Choroid plexus epithelial cell (primary cell): ENCODE results near the gene GRAMD1B.
"Not testable (repeated sequence)": the region's sequence is repeated elsewhere in the genome, so short reads cannot be mapped to it uniquely, and the experiment has no call there.

ENCODE experiments used
- DNase-seq: peaks from one replicate; pipeline ENCODE4 v3.0.0-alpha.2; 2010; ENCODE audit warnings: low read depth
- H3K4me3 ChIP-seq: 2 replicates; pipeline ENCODE4 v1.5.1; 2011; ENCODE audit warnings: low read depth, mild to moderate bottlenecking, control low read depth, low read length, moderate library complexity
- TF ChIP-seq, protein P1 (sequence below): conservative IDR thresholded peaks from 2 replicates; pipeline ENCODE4 v1.5.1; 2011; ENCODE audit warnings: low read depth, mild to moderate bottlenecking, control low read depth, inconsistent platforms, low read length, moderate library complexity

Gene GRAMD1B

DNA sequence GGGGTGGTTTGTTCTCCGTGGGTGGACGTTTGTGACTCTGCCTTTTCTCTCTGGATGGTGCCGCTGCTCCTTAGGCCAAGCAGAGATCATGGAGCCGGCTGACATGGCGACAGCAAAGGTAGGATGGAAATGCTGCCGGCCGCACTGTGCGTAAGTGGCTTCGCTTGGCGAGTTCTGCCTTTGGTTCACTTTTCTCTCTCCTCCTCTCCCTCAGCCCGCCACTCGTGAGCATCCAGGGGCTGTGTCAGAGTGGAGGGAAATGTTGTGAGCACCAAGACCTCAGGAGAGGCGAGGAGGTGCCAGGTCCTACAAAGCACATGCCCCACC is 80.5 kb downstream of the GRAMD1B start:
- no peak overlapping the region for H3K4me3 ChIP-seq
- no peak for DNase-seq
- TF ChIP-seq, protein P1, sequence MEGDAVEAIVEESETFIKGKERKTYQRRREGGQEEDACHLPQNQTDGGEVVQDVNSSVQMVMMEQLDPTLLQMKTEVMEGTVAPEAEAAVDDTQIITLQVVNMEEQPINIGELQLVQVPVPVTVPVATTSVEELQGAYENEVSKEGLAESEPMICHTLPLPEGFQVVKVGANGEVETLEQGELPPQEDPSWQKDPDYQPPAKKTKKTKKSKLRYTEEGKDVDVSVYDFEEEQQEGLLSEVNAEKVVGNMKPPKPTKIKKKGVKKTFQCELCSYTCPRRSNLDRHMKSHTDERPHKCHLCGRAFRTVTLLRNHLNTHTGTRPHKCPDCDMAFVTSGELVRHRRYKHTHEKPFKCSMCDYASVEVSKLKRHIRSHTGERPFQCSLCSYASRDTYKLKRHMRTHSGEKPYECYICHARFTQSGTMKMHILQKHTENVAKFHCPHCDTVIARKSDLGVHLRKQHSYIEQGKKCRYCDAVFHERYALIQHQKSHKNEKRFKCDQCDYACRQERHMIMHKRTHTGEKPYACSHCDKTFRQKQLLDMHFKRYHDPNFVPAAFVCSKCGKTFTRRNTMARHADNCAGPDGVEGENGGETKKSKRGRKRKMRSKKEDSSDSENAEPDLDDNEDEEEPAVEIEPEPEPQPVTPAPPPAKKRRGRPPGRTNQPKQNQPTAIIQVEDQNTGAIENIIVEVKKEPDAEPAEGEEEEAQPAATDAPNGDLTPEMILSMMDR, result no peak

DNA sequence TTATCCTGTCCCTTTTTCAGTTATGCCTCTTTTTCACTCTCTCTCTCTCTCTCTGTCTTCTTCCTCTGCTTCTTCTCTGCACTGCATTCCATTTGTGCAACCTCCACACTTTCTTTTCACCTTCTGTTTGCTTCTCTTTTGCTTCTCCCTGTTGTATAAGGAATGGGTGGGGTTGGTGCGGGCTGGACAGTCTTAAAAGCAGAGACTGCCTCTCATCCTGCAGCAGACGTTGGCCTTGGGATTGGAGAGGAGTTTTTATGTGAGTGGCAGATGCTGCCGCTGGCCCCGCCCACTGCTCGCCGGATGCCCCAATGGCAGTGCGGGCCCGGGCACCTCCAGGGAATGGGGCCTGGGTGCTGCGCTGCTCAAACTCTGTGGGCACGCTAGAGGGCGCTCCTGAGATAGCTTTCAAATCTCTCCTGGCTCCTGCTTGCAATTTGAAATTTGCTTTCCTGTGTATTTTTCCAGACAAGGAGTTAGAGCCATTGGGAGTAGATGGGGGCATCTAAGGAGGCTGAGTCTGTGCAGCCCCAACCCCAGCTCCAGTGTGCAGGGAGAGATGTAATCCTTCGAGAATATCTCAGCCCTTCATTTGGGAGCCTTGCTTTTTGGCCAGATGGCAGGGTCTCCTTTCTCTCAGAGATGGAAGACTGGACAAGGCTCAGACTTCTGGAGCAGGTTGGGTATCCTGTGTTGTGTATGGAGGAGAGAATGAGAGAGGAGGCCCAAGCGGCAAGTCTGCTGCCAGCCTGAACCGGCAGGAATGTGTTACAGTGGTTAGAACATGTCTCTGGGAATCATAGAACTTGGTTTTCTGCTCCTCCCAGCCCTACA is 81.2 kb downstream of the GRAMD1B start:
- H3K4me3 ChIP-seq, result no peak overlapping the region
- TF ChIP-seq, protein P1, result peak; percentile 89
- DNase-seq, result peak; percentile 93

DNA sequence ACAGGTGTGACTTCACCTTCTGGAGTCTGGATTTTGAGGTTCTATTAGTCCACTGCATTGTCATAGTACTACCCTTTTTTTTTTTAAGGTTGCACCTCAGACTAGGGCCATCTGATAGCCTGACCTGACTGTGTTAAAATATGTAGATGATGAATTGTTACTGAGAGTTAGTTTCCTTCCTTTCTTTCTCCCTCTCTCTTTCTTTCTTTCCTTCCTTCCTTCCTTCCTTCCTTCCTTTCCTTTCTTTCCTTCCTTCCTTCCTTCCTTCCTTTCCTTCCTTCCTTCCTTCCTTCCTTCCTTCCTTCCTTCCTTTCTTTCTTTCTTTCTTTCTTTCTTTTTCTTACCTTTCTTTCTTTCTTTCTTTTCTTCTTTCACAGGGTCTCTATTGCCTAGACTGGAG is 83.2 kb downstream of the GRAMD1B start:
- H3K4me3 ChIP-seq, DNase-seq: not testable (repeated sequence)

DNA sequence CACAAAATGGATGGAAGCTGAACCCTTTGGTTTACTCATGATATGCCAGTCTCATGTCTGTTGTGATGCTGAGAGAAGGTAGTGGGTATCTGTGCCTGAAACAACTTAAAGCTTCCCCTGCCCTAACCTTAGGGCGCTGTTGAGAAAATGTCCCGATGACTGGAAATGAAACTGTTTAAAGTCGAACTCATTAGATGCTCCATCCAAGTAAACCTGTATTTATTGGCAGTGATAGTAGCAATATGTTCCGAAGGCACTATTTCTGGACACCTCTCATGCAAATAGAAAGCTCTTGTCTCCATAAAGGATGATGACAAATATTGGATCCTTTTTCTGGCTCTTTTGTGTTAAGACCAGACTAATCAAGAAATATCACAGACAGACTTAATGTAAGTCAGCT is 86.2 kb downstream of the GRAMD1B start:
- DNase-seq, result no peak
- TF ChIP-seq, protein P1, result no peak
- H3K4me3 ChIP-seq, result no peak overlapping the region

DNA sequence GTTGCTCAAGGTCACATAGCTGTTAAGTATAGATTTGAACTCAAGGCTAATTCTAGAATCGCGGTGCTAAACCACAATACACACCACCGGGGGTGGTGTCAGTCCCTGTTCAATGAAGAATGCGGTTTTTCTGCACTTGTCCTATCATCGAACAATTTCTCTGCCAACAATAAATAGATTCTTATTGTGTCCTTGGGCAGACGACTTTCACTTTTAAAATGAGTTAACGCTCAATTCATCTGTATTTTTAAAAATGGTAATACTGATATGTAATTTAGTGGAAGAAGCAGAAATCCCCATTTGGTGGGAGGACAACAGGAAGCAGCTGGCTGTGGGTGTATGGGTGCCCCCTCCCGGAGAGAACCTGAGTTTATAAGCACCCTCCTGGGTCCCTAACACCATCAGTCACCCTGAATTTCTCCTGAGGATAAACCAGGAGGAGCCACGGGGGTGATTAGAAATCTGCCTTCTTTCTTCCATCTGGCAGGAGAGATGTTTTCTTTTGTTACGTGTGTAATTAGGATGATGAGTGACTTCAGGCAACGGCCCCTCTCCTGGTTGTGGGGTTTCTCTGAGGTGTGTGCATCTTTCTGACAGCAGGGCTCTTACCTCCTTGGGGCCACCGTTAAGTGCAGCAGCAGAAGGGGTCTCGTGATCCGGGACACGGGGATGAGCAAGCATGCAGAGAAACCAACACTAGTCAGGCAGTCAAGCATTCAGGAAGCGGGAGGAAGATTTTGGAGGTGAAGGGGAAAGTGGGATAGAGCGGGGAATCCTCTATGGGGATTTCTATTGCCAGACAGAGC is 87.7 kb downstream of the GRAMD1B start:
- TF ChIP-seq, protein P1, result no peak
- no peak for DNase-seq
- H3K4me3 ChIP-seq, result no peak overlapping the region

DNA sequence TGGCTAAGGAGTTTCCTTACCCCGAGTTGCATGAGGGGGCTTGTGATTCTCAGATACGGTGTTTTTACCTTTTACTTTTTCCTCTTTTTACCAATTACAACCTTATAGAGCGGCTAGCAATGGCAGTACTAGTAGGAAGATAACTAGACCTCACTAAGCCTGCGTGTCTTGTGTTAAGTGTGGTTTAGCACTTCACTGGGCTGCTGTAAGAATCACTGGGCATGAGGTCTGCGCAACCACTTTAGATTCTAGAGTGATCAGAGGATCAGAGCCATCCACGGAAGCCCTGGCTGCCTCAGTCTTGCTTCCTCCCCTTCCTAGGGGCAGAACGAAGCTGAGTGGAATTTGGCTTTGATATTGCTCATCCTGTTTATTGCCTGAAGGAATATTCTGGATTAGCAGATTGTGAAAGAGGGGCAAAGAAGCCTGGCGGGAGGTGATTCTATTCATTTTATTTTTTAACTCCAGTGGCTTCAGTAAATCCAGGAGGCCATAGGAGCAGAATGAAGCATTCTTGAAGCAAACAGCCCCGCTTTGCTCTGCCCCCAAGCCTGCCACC is 88.5 kb downstream of the GRAMD1B start:
- no peak overlapping the region for H3K4me3 ChIP-seq
- no peak for DNase-seq
- TF ChIP-seq, protein P1, result no peak

DNA sequence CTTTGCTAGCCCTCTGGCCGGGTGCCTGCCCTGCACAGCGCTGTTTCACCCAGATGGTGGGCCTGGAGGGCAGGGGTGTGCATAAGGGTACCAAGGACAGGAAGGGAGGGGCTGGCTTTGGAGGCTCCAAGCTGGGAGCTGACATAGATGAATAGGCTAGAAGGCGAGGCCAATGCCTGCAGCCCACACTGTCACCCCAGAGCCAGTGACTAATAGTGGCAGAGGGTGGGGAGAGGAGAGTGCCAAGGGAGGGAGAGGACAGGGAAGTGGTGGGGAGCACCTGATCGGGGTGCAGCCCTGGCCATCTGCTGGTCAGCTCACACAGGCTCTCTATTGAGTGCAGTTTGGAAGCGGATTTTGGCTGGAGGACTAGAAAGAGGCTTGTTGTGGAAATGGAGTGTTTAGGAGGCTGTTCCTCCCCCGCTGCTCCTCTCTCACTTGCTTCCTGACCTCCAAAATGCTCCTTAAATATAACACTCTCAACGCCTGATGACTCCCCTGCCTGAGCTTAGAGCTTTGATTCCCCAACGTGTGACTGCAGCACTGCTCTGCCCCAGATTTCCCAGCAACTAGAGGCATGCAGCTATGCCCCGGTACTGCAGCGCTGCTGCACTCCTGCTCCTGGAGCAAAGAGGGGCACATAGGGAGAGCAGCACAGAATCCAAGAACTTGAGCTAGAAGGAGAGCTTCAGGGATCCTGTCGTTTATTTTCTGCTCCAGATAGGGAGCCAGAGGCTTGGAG is 89.2 kb downstream of the GRAMD1B start:
- no peak for DNase-seq
- no peak overlapping the region for H3K4me3 ChIP-seq
- TF ChIP-seq, protein P1, result no peak
